ENCODE measurements around the gene TMPRSS5. TPM values are rescaled to one million over a fixed set of nuclear protein-coding genes. Genes with fewer than 3 reads are reported as not detected.
"Not testable (repeated sequence)": the region's sequence is repeated elsewhere in the genome, so short reads cannot be mapped to it uniquely, and the experiment has no call there.

TMPRSS5 gene
- polyA plus RNA-seq, 1 donor from 2014 or later, result 2.6 TPM

DNA sequence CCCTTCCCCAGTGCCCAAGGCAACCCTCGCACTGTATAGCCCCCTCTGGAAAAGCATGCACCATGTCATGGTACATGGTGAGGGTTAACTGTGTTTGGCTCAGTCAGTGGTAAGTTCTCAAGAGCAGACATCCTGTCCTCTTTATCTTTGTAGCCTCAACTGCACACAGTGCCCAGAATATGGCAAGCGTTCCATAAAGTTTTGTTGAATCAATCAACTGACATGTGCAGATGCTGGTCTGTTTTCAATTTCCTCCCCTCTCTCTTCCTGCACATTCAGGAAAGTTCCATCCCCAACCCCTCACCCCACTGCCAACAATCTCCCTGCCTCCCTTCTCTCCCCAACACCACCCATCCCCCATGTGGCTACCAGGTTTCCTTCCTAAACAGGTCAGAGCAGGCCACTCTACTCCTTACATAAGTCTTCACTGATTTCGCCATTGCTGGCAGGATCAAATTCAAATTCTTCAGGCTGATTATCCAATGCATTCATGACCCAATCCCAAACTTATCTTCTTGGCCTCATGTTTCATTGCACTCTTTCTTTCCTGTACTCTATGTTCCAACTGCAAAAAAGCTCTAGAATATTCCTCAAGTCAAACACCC lies 15.5 kb upstream of the TMPRSS5 start:
- Histone ChIP-seq H3K9ac (ENCODE audit: low read length) (no peak overlapping the region), H3K27me3 (ENCODE audit: insufficient read depth, low read depth, low read length) (no peaks in the 10 kb centered on the region), H3K4me2 (ENCODE audit: low read length) (no peak overlapping the region), H3K9me3 (ENCODE audit: low read length) (no peaks in the 10 kb centered on the region), H3K27ac (ENCODE audit: low read length) (no peak overlapping the region), H3F3A (ENCODE audit: insufficient read depth, low read length, poor library complexity, severe bottlenecking) (no peaks in the 10 kb centered on the region), H3K9me2 (ENCODE audit: insufficient read depth, low read length) (no peaks in the 10 kb centered on the region), H2AFZ (ENCODE audit: low read depth, low read length) (no peak overlapping the region), H3K36me3 (ENCODE audit: insufficient read depth, low read length) (no peaks in the 10 kb centered on the region), H3K4me3 (ENCODE audit: low read length) (no peak overlapping the region), H3K79me2 (replicated peaks; ENCODE audit: insufficient read depth, low read length) (no peaks in the 10 kb centered on the region), H4K20me1 (ENCODE audit: insufficient read depth) (no peaks in the 10 kb centered on the region)
- TF ChIP-seq TAF1 (IDR thresholded peaks at IDR 0.05; ENCODE audit: low read depth) (no peak), EP300 (conservative IDR thresholded peaks at IDR 0.05; ENCODE audit: poor library complexity, severe bottlenecking) (no peak), SMC3 (conservative IDR thresholded peaks at IDR 0.05; ENCODE audit: poor library complexity) (no peak), MXI1 (conservative IDR thresholded peaks at IDR 0.05; ENCODE audit: poor library complexity, severe bottlenecking) (no peak), POLR2AphosphoS5 (IDR thresholded peaks at IDR 0.05) (no peak), RAD21 (conservative IDR thresholded peaks at IDR 0.05) (no peak), EZH2 (IDR thresholded peaks at IDR 0.05; ENCODE audit: borderline replicate concordance, insufficient read depth, low read length, poor library complexity, severe bottlenecking) (no peak), CTCF (IDR thresholded peaks at IDR 0.05; ENCODE audit: poor library complexity, severe bottlenecking) (no peak)
- TF ChIP-seq, protein P1, sequence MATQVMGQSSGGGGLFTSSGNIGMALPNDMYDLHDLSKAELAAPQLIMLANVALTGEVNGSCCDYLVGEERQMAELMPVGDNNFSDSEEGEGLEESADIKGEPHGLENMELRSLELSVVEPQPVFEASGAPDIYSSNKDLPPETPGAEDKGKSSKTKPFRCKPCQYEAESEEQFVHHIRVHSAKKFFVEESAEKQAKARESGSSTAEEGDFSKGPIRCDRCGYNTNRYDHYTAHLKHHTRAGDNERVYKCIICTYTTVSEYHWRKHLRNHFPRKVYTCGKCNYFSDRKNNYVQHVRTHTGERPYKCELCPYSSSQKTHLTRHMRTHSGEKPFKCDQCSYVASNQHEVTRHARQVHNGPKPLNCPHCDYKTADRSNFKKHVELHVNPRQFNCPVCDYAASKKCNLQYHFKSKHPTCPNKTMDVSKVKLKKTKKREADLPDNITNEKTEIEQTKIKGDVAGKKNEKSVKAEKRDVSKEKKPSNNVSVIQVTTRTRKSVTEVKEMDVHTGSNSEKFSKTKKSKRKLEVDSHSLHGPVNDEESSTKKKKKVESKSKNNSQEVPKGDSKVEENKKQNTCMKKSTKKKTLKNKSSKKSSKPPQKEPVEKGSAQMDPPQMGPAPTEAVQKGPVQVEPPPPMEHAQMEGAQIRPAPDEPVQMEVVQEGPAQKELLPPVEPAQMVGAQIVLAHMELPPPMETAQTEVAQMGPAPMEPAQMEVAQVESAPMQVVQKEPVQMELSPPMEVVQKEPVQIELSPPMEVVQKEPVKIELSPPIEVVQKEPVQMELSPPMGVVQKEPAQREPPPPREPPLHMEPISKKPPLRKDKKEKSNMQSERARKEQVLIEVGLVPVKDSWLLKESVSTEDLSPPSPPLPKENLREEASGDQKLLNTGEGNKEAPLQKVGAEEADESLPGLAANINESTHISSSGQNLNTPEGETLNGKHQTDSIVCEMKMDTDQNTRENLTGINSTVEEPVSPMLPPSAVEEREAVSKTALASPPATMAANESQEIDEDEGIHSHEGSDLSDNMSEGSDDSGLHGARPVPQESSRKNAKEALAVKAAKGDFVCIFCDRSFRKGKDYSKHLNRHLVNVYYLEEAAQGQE (IDR thresholded peaks at IDR 0.05; ENCODE audit: borderline replicate concordance), result no peak

DNA sequence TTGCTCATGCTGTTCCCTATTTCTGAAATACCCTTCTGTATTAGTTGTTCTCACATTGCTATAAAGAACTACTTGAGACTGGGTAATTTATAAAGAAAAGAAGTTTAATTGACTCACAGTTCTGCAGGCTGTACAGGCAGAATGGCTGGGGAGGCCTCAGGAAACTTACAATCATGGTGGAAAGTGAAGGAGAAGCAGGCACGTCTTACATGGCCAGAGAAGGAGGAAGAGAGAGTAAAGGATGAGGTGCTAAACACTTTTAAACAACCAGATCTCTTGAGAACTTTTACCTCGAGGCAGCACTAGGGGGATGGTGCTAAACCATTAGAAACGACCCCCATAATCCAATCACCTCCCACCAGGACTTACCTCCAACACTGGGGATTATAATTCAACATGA lies 14.4 kb upstream of the TMPRSS5 start:
- H3K9ac ChIP-seq (ENCODE audit: low read length); H3K27me3 ChIP-seq (ENCODE audit: insufficient read depth, low read depth, low read length); H3K9me3 ChIP-seq (ENCODE audit: low read length); H3K4me2 ChIP-seq (ENCODE audit: low read length); H3K9me2 ChIP-seq (ENCODE audit: insufficient read depth, low read length); H3K36me3 ChIP-seq (ENCODE audit: insufficient read depth, low read length); H3F3A ChIP-seq (ENCODE audit: insufficient read depth, low read length, poor library complexity, severe bottlenecking); H3K27ac ChIP-seq (ENCODE audit: low read length); H3K79me2 ChIP-seq (replicated peaks; ENCODE audit: insufficient read depth, low read length); H4K20me1 ChIP-seq (ENCODE audit: insufficient read depth); H3K4me3 ChIP-seq (ENCODE audit: low read length); H2AFZ ChIP-seq (ENCODE audit: low read depth, low read length): not testable (repeated sequence)
